K562 (cell line): ENCODE data around the gene NDST1. TPM values are rescaled to one million over a fixed set of nuclear protein-coding genes. Genes with fewer than 3 reads are reported as not detected.

Experiments
- ATAC-seq: fragments of 200-7000 bp; cut with Tn5 transposase; 3 replicates; pipeline ENCODE4 v1.9.1; 2020; ENCODE audit warnings: moderate library complexity
- BruUV-seq: library from RNA; stranded (reverse); fragments of 400-500 nt; replicated peaks from 2 replicates; lab custom pipeline; 2021; lab: Mats Ljungman, UMichigan
- CTCF ChIA-PET: fragments of 300-600 bp; formaldehyde crosslinking; extraction: SDS; loops from one replicate; lab custom pipeline; 2021; ENCODE audit warnings: low intra/inter-chr PET ratio; lab: Yijun Ruan, JAX
- POLR2A ChIA-PET: fragments of 300-600, 350-650 bp; sonication (Branson Sonifier 250); formaldehyde crosslinking; extraction: SDS; loops from one replicate; lab custom pipeline; 2021; ENCODE audit warnings: antibody characterized with exemption, inconsistent platforms; lab: Yijun Ruan, JAX
- DNase-seq, 4 experiments: peaks; one replicate each; pipeline versions ENCODE4 v3.0.0 to v3.0.0-alpha.2; 2011 to 2018; ENCODE audit warnings: low spot score in 3 of 4, mixed read lengths in 3 of 4; ENCODE audit errors: extremely low read depth in 1 of 4
- FAIRE-seq: peaks from 2 replicates; lab custom pipeline; 2011; peaks lifted over from hg19 to GRCh38; lab: Jason Lieb, UNC
- H2AFZ ChIP-seq: 2 replicates; pipeline ENCODE4 v1.6.0; 2011; ENCODE audit warnings: low read depth, low read length, control low read depth, inconsistent platforms
- H3K27ac ChIP-seq: fragments of 200-600 bp; 3 replicates; pipeline ENCODE4 v1.8.0; 2011; ENCODE audit warnings: low read depth, mild to moderate bottlenecking, control low read depth, inconsistent platforms, low read length, moderate library complexity, mixed read lengths; ENCODE audit errors: extremely low read depth
- H3K27me3 ChIP-seq, 2 experiments: fragments of 300-600 bp in 1 of 2; 2 replicates in 1 of 2; 3 replicates in 1 of 2; pipeline versions ENCODE4 v1.6.0 to v1.8.0; 2011; ENCODE audit warnings: inconsistent platforms in 2 of 2, low read length in 2 of 2, mild to moderate bottlenecking in 1 of 2, mixed read lengths in 1 of 2, moderate library complexity in 1 of 2; ENCODE audit not compliant: control insufficient read depth in 2 of 2, insufficient read depth in 2 of 2
- H3K36me3 ChIP-seq: fragments of 300-600 bp; 3 replicates; pipeline ENCODE4 v1.8.0; 2011; ENCODE audit warnings: mild to moderate bottlenecking, low read length, inconsistent platforms; ENCODE audit not compliant: control insufficient read depth, insufficient read depth
- H3K4me1 ChIP-seq, 2 experiments: fragments of 200-600 bp in 1 of 2; replicated peaks in 1 of 2; 2 replicates in 1 of 2; 3 replicates in 1 of 2; pipeline versions ENCODE4 v1.5.1 to v1.8.0; 2011; ENCODE audit warnings: inconsistent platforms in 2 of 2, low read length in 2 of 2, mild to moderate bottlenecking in 1 of 2, mixed read lengths in 1 of 2, moderate library complexity in 1 of 2; ENCODE audit not compliant: control insufficient read depth in 2 of 2, insufficient read depth in 2 of 2
- H3K4me2 ChIP-seq: 2 replicates; pipeline ENCODE4 v1.6.1; 2011; ENCODE audit warnings: low read length, control low read depth, inconsistent platforms, mixed read lengths; ENCODE audit not compliant: insufficient read depth
- H3K4me3 ChIP-seq: fragments of 200-600 bp; sonication (generic), shearing (Covaris generic); 2 replicates; pipeline ENCODE4 v1.5.1; 2016; ENCODE audit warnings: control low read depth, inconsistent platforms
- H3K79me2 ChIP-seq: fragments of 200-600 bp; 3 replicates; pipeline ENCODE4 v1.8.0; 2011; ENCODE audit warnings: low read length, inconsistent platforms; ENCODE audit not compliant: control insufficient read depth, insufficient read depth
- H3K9ac ChIP-seq, 2 experiments: 2 replicates each; pipeline versions ENCODE4 v1.6.0 to v1.6.1; 2011; ENCODE audit warnings: low read depth in 2 of 2, low read length in 2 of 2, control low read depth in 1 of 2, inconsistent platforms in 1 of 2, mild to moderate bottlenecking in 1 of 2, mixed read lengths in 1 of 2; ENCODE audit not compliant: insufficient read depth in 1 of 2
- H3K9me1 ChIP-seq: one replicate; pipeline ENCODE4 v1.6.0; 2011; ENCODE audit warnings: inconsistent platforms, mild to moderate bottlenecking, low read length, moderate library complexity; ENCODE audit not compliant: control insufficient read depth, insufficient read depth
- H3K9me3 ChIP-seq: replicated peaks from 2 replicates; pipeline ENCODE4 v1.5.1; 2011; ENCODE audit warnings: low read depth, low read length, inconsistent platforms; ENCODE audit not compliant: control insufficient read depth, insufficient read depth
- H4K20me1 ChIP-seq: replicated peaks from 2 replicates; pipeline ENCODE4 v1.6.1; 2011; ENCODE audit warnings: low read length, inconsistent platforms, mixed read lengths; ENCODE audit not compliant: control insufficient read depth, insufficient read depth
- OTX1 ChIP-seq: fragments of 450-650 bp; formaldehyde crosslinking; IDR thresholded peaks from 2 replicates; pipeline ENCODE4 v1.4.0; 2022; ENCODE audit warnings: mild to moderate bottlenecking
- SMARCA4 ChIP-seq: fragments of 450-650 bp; IDR thresholded peaks from 2 replicates; pipeline ENCODE4 v1.6.1; 2016
- STAT5B ChIP-seq: fragments of 250-450 bp; sonication (Bioruptor Pico); IDR thresholded peaks from 2 replicates; pipeline ENCODE4 v1.8.0; 2021; ENCODE audit warnings: mild to moderate bottlenecking, inconsistent platforms
- TCF3 ChIP-seq: sonication (generic); formaldehyde crosslinking; IDR thresholded peaks from 2 replicates; pipeline ENCODE4 v1.4.0; 2020; ENCODE audit warnings: mild to moderate bottlenecking, missing genetic modification reagents
- ZNF197 ChIP-seq: fragments of 200-800 bp; sonication (Bioruptor generic); IDR thresholded peaks from 2 replicates; pipeline ENCODE4 v1.6.1; 2016; ENCODE audit warnings: low read depth, missing genetic modification characterization, missing compliant biosample characterization
- ZNF644 ChIP-seq: fragments of 200-800 bp; sonication (Bioruptor generic); IDR thresholded peaks from 2 replicates; pipeline ENCODE4 v1.6.1; 2016; ENCODE audit warnings: low read depth, missing genetic modification characterization, missing compliant biosample characterization
- WGBS: fragments of 100-300 bp; shearing (Covaris generic); methylation state at CpG from one replicate; pipeline ENCODE4 v1.1.6; 2016; ENCODE audit warnings: low coverage, mixed read lengths; ENCODE audit not compliant: insufficient coverage; ENCODE audit errors: missing lambda C conversion rate; 5-methylcytosine and 5-hydroxymethylcytosine counted together
- in situ Hi-C: fragments of 300-500 bp; cut with MboI; formaldehyde crosslinking; loops from 4 replicates; pipeline ENCODE4 v1.15.0; 2018; ENCODE audit warnings: inconsistent platforms, mixed read lengths
- intact Hi-C: fragments of 100-400 bp; cut with micrococcal nuclease; formaldehyde crosslinking; loops from 2 replicates; pipeline ENCODE4 v1.14.2; 2022
- polyA plus RNA-seq, 8 experiments: library from polyadenylated mRNA; depleted of rRNA in 4 of 8; stranded (reverse) in 5 of 8; unstranded in 3 of 8; fragments of >200 nt; fragmentation: Nextera tagmentation in 2 of 8; fragmentation: Illumina TruSeq in 1 of 8; extraction: Ambion mirVana in 2 of 8; extraction: Trizol in 1 of 8; gene quantifications; 2 replicates each; pipeline versions ENCODE4 v1.2.1 to v1.2.3, GENCODE V29; 2011 to 2014; ENCODE audit warnings: inconsistent platforms in 1 of 8, missing spikeins in 1 of 8
- total RNA-seq, 7 experiments: library from RNA; depleted of rRNA in 6 of 7; stranded (reverse); fragments of >200 nt in 6 of 7; fragmentation: Illumina TruSeq in 2 of 7; extraction: Trizol in 2 of 7; gene quantifications; 2 replicates each; pipeline versions ENCODE4 v1.2.1 to v1.2.3, GENCODE V29; 2011 to 2021; ENCODE audit warnings: low replicate concordance in 1 of 7
- TF ChIP-seq, protein P1 (sequence below): fragments of 250-450 bp; sonication (Bioruptor Pico); IDR thresholded peaks from 2 replicates; pipeline ENCODE4 v1.5.0; 2020; ENCODE audit warnings: mild to moderate bottlenecking, borderline replicate concordance
- TF ChIP-seq, protein P2 (sequence below): fragments of 450-650 bp; IDR thresholded peaks from 2 replicates; pipeline ENCODE4 v1.6.1; 2016; ENCODE audit warnings: low read depth

Gene NDST1
- total and polyA plus RNA-seq, 9 of the 15 experiments (the other 6 are each of a cell fraction or from before 2014, with no cell fraction given) = 0.38 to 47.9 (median 9.9) TPM

DNA sequence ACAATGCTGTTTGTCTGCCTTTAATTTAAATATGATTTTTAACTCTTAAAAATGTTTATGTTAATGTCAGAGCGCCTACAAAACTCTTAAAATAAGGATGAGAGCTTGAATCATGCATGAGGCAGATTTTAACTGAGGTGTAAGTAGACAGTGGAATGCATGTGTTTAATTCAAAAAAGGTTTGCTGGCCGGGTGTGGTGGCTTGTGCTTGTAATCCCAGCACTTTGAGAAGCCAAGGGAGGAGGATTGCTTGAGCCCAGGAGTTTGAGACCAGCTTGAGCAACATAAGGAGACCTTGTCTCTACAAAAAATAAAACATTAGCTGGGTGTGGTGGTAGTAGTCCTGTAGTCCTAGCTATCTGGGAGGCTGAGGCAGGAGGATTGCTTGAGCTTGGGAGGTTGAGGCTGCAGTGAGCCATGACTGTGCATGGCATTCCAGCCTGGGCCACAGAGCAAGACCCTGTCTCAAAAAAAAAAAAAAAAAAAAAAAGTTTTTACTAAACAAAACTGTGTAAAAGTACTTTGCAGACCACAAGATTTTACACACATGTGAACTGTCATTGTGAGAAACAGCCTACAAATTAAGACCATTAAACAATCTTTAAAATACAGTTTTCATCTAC is 21.1 kb downstream of the NDST1 start (continued):
- TF ChIP-seq SMARCA4 = no peak

DNA sequence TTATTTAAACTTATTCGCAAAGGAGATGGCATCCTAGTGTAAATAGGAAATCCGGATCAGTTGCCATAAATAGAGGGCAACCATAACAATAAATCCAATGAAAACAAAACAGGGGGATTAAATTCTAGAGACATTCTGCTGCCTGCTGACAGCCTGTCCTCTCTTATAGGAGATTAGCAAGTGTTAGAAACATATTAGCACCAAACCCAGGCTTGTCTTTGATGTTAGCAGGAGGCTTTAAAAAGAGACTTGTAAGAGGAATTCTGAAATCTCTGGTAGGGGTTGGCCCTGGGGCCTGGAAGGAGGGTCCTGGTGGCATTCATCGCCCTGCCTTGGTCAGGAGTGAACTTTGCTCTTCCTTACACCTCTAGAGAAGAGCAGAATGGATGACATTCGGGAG is 21.6 kb downstream of the NDST1 start:
- POLR2A ChIA-PET = no interaction called here
- Histone ChIP-seq H3K4me3 (no peak overlapping the region), H3K9me3 (no peaks in the 10 kb centered on the region), H4K20me1 (peaks cover under 1% of the 10 kb centered on the region; the same call in 1 of the 2 replicates), H2AFZ (no peak overlapping the region), H3K9me1 (no peaks in the 10 kb centered on the region), H3K36me3 (peaks cover 40% of the 10 kb centered on the region), H3K4me2 (no peak overlapping the region), H3K27ac (no peak overlapping the region), H3K4me1 (no peaks in the 10 kb centered on the region), H3K79me2 (0 out of 3 replicates have a peak, but pooled peaks cover 1% of the 10 kb centered on the region), H3K9ac (no peak overlapping the region), H3K27me3 (no peaks in the 10 kb centered on the region)
- ATAC-seq (no peak), DNase-seq (no peak), FAIRE-seq (no peak)
- in situ Hi-C loops = no loop called here
- 83% methylated on average over 4 of the region's 4 CpGs for WGBS
- intact Hi-C loops = no loop called here
- BruUV-seq = no TSS peak
- CTCF ChIA-PET = no interaction called here
- TF ChIP-seq ZNF197 (CRISPR knock-in tag) = no peak
- TF ChIP-seq, protein P1, sequence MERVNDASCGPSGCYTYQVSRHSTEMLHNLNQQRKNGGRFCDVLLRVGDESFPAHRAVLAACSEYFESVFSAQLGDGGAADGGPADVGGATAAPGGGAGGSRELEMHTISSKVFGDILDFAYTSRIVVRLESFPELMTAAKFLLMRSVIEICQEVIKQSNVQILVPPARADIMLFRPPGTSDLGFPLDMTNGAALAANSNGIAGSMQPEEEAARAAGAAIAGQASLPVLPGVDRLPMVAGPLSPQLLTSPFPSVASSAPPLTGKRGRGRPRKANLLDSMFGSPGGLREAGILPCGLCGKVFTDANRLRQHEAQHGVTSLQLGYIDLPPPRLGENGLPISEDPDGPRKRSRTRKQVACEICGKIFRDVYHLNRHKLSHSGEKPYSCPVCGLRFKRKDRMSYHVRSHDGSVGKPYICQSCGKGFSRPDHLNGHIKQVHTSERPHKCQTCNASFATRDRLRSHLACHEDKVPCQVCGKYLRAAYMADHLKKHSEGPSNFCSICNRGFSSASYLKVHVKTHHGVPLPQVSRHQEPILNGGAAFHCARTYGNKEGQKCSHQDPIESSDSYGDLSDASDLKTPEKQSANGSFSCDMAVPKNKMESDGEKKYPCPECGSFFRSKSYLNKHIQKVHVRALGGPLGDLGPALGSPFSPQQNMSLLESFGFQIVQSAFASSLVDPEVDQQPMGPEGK (CRISPR knock-in tag) = no peak
- no peak for TF ChIP-seq OTX1 (CRISPR knock-in tag)
- TF ChIP-seq TCF3 = no peak
- TF ChIP-seq, protein P2, sequence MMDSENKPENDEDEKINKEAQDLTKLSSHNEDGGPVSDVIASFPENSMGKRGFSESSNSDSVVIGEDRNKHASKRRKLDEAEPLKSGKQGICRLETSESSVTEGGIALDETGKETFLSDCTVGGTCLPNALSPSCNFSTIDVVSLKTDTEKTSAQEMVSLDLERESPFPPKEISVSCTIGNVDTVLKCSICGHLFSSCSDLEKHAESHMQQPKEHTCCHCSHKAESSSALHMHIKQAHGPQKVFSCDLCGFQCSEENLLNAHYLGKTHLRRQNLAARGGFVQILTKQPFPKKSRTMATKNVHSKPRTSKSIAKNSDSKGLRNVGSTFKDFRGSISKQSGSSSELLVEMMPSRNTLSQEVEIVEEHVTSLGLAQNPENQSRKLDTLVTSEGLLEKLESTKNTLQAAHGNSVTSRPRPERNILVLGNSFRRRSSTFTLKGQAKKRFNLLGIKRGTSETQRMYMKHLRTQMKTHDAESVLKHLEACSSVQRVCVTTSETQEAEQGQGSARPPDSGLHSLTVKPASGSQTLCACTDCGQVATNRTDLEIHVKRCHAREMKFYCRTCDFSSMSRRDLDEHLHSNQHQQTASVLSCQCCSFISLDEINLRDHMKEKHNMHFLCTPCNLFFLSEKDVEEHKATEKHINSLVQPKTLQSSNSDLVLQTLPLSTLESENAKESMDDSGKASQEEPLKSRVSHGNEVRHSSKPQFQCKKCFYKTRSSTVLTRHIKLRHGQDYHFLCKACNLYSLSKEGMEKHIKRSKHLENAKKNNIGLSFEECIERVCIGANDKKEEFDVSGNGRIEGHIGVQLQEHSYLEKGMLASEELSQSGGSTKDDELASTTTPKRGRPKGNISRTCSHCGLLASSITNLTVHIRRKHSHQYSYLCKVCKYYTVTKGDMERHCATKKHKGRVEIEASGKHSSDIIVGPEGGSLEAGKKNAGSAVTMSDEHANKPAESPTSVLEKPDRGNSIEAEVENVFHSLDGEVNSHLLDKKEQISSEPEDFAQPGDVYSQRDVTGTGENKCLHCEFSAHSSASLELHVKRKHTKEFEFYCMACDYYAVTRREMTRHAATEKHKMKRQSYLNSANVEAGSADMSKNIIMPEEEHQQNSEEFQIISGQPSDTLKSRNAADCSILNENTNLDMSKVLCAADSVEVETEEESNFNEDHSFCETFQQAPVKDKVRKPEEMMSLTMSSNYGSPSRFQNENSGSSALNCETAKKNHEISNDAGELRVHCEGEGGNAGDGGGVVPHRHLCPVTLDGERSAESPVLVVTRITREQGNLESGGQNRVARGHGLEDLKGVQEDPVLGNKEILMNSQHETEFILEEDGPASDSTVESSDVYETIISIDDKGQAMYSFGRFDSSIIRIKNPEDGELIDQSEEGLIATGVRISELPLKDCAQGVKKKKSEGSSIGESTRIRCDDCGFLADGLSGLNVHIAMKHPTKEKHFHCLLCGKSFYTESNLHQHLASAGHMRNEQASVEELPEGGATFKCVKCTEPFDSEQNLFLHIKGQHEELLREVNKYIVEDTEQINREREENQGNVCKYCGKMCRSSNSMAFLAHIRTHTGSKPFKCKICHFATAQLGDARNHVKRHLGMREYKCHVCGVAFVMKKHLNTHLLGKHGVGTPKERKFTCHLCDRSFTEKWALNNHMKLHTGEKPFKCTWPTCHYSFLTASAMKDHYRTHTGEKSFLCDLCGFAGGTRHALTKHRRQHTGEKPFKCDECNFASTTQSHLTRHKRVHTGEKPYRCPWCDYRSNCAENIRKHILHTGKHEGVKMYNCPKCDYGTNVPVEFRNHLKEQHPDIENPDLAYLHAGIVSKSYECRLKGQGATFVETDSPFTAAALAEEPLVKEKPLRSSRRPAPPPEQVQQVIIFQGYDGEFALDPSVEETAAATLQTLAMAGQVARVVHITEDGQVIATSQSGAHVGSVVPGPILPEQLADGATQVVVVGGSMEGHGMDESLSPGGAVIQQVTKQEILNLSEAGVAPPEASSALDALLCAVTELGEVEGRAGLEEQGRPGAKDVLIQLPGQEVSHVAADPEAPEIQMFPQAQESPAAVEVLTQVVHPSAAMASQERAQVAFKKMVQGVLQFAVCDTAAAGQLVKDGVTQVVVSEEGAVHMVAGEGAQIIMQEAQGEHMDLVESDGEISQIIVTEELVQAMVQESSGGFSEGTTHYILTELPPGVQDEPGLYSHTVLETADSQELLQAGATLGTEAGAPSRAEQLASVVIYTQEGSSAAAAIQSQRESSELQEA = no peak
- TF ChIP-seq STAT5B = no peak
- no peak for TF ChIP-seq ZNF644
